HG03039 (cell line): ENCODE results near the gene KRT24.
"Not testable (repeated sequence)": the region's sequence is repeated elsewhere in the genome, so short reads cannot be mapped to it uniquely, and the experiment has no call there.

Source experiments
- ATAC-seq: cut with Tn5 transposase; IDR thresholded peaks from one replicate; pipeline ENCODE4 v1.9.1; 2021; ENCODE audit warnings: mild to moderate bottlenecking, moderate library complexity; ENCODE audit not compliant: unreplicated experiment

KRT24 gene

DNA sequence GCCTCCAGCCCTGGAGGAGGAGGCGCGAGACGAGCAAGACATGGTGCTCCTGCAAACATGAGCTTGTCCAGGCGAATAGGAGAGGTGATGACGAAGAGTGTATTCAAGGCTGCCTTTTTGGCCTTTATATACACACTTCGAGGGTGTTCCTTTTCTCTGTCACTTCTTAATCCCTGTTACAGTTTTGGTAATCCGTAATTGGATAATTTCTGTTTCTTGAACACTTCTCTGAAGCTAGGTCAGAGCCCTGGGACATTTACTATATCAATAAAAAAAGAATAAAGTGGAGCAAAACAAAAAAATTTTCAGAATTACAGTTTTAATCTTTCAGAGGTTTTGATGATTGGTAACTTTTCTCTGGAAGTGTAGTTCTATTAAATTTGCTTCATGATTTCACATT, at the start of gene KRT24:
TSS of gene KRT24 (minus strand) at position 101 of the 400 bp plus-strand sequence. CDS start at position 42, 59 bp downstream.
- ATAC-seq: no peak

DNA sequence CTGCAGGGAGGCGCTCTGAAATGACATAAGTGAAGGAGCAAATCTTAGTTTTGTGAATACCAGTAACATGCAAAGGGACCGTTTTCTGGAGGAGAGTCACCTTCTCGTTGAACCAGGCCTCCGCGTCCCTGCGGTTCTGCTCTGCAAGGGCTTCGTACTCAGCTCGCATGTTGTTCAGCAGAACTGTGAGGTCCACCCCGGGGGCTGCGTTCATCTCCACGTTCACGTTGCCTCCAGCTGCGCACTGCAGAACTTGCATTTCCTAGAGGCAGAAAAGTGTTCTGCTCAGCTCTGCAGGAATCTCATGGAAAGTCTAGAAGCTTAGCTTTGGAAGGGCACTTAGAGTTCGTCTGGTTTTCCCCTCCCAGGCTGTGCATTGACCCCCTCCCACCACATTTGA, 47.5 kb upstream of the KRT24 start:
- no peak for ATAC-seq

DNA sequence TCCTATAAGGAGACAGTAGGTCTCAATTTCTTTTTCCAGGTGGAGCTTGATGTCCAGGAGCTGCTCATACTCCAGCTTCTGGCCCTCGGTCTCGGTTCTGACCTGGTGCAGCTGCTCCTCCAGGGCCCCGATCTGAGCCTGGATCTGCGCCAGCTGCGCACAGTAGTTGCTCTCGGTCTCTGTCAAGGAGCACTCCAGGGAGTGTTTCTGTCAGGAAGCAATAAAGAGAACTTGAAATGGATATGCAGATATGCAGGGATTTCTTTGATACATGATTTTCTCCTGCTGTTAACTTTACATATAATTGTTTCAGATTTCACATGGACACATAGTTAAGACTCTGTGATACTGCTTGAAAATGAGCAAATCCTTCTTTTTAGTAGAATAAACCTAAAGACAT, 46.8 kb upstream of the KRT24 start:
- ATAC-seq: no peak

DNA sequence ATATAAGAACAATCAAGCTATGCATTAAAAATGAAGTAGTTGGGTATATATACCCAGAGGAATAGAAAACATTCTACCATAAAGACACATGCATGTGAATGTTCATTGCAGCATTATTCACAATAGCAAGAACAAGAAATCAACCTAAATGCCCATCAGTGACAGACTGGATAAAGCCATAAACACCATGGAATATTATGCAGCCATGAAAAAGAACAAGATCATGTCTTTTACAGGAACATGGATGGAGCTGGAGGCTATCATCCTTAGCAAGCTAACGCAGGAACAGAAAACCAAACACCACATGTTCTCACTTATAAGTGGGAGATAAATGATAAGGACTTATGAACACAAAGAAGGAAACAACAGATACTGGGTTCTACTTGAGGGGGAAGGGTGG, 45.1 kb upstream of the KRT24 start:
- not testable (repeated sequence) for ATAC-seq

DNA sequence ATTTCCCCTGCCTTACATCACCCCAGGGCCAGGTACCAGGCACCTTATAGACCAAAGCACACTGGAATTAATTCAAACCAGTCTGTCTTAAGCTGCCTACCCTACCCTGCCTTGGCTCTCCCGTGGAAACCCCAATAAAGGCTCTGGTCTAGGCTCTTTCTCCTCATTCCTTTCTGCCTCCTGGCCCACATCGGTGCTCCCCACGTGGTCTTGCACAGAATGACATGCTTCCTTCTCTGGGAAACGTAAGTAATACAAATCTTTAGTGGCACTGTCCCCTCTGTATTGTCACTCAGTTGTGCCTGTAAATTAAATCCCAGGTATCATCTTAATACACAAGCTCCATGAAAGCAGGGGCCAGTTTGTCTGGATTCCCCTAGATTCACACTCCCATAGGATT, 35.0 kb upstream of the KRT24 start:
- no peak for ATAC-seq

DNA sequence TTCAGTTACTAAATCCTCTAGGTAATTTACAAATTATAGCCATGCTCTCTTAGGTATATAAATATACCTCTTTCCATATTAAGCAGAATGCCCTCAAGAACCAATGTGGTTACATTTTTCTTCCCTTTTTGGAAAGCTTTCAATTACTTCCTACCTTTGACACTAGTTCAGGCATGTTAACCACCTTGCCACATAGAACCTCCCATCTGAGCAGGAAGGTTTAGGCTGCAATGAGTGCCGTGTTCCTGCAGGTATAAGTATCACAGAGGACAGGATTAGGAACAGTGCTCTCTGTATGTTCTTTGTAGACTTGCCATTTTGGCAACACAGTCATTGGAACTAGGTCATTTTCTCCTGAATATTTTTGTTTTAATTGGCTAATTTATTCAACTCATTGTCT, 31.5 kb upstream of the KRT24 start:
- no peak for ATAC-seq

DNA sequence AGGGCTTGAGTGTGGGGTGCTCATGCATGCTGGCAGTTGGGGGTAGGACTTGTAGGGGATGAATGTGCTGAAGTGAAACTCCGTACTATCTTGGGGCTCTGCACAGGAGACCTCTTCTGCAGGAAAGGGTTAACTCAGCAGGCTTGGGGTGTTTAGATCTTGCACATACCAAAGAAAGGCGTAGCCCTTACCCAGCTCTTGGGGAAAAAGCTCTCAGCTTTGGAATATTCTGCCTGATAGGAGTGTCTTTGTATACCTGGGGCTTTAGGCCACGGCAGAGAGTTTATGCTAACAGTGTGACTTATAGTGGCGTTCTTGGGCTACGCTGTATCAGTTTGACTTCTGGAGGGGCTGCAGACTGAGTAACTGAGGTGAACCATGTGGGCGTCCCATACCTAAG, 30.5 kb upstream of the KRT24 start:
- no peak for ATAC-seq

DNA sequence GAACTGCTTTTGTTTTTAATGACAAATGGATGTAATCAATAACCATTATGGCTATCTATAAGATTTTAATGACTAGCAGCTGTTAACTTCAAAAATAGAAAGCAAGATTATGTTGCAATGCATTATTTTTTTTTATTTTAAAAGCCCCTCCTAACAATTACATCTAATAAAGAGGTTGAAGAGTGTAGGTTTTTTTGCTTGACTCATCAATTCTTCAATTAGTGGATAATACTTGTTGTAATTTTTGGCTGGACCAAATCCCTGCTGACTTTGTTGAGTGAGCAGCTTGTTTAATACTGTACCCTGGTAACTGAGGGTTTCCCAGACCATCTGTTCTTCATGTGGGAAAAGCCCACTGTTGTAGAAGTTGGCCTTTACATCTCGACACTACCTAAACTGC, 27.4 kb upstream of the KRT24 start:
- no peak for ATAC-seq

DNA sequence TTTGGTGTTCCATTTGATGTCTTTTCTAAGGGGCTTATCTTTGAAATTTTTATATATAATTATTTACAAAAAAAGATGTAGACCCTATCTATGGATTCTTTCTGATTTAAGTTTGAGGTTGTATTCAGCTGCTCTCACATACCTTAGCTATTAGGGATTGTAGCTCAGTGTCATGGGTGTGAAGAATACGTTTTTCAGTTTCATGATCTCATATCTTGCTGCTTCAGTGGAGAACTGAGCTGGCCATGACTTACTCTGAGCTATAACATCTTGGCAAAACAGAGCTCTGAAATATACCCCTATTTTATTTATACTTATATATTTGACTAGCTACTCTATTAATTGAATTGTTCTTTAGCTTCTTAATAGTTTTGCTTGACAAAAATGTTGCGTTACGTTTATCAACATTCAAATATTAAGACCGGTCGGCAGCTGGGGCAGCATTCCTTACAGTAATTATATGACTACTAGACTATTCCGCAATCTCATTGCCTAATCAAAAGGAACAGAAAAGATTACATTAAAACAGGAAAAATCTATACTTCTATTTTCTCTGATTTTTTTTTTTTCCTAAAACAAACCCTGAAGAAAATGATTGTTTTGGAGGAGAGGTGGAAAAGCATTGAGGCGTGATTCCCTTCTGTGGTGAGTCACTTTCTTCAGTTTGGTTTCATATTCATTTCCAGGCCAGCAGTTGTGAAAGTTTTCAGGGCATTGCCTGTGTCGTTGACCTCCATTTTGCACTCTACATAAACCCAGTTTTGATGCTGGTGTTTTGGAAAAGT, 24.1 kb upstream of the KRT24 start:
- ATAC-seq: no peak

DNA sequence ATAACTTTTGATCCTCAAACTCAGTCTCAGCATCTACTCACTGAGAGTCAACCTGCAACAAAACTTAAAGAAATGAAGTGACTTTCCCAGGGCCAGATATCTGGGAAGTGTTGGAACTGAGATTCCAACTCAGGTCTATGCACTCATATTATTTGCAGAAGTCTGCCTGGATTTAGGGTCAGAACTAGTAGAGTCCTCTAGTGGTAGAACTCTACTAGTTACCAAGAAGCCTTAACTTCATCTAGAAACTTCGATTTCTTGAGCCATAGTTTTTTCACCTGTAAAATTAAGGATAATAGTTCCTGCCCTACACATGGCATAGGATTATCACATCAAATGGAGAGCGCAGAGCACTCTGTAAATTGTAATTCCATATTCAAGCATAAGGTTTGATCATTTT, 23.4 kb upstream of the KRT24 start:
- ATAC-seq: no peak

DNA sequence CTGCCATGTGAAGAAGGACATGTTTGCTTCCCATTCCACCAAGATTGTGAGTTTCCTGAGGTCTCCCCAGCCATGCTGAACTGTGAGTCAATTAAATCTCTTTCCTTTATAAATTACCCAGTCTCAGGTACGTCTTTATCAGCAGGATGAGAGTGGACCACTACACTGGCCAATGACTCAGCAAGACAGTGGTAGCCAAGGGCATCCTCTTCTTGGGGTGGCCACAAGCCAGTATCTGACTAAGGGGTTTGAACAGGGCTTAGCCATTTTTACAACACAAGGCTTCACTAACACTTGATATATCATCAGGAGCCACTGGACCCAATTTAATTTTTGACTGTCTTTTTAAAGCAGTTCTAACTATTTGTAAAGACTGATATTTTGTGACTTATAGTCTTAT, 21.1 kb upstream of the KRT24 start:
- ATAC-seq: no peak

DNA sequence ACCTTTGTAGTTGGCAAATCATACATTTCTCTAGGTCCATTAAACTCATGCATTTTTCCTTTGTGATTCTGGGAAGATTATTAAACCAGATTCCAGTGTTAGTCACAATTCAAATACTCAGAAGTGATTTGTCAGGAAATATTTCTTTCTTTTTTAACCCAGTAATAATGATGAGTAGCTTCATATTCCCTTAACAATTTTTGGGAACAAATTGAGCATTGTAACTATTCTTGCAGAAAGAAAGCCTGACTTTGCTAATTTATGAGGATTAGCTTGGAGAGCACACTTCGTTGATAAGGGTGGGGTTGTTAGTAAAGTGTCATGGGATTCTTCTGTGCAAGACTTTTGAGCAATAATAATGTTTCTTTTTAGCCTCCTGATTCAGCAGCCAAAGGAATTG, 18.7 kb upstream of the KRT24 start:
- no peak for ATAC-seq

DNA sequence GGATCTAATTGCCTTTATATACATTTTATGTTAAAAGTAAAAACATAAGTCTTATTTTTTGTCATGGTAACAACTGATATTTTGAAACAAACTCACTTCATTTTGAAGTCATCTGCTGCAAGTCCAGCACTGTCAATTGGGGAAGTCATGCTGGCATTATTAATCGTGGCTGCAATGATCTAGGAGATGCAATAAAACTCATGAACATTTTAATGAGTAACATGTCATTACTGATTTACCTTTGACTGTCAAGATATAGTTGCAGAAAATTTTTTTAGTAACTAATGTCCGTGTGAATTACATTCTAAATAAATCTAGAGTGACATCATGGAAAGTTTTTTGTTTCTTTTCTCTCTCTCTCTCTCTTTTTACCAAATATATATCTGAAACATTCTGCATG, 17.3 kb upstream of the KRT24 start:
- no peak for ATAC-seq

DNA sequence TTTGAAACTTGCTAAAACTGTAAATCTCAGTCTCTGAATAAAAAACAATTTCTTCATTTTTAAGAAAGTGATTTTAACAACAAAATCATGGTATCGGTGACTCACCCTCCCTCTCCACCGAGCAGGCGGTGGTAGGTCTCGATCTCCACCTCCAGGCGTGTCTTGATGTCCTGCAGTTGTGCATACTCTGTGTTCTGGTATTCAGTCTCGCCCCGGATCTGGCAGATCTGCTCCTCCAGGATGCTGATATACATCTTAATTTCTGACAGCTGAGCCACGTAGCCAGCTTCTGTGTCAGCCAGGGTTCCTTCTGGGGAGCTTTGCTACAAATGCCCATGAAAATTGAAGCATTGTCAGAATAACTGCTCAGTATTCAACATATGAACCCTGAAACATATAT, 15.4 kb upstream of the KRT24 start:
- ATAC-seq: no peak

DNA sequence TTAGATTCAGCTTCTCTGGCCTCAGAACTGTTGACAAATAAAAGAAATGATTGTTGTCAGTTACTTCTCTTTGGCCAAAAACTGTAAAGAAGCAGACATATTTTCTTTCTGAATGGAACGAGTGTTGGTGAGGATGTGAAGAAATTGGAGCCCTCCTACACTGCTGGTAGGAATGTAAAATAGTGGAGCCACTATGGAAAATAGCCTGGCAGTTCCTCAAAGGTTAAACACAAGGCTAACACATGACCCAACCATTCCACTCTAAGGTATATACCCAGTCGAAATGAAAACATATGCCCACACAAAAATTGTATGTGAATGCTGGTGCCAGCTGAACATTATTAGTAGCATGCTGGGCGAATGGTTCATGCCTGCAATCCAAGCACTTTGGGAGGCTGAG, 14.2 kb upstream of the KRT24 start:
- no peak for ATAC-seq

DNA sequence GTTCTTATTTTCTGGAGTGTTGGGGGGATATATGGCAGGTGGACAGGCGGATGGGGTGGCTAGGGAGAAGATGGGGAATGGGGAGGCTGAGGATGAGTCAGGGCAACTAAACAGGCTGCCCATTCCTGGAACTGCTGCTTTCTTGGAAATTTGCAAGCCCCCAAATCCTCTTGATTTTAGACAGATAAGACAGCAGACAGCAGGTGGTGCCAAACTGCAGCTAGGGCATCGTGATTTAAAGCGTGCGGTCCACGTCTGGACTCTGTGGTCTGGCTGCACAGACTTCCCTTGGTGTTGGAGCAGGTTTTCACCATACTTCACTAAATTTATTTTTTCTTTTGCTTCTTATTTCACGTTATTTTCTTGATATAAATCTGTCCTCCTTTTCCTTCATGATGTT, 10.9 kb upstream of the KRT24 start:
- no peak for ATAC-seq

DNA sequence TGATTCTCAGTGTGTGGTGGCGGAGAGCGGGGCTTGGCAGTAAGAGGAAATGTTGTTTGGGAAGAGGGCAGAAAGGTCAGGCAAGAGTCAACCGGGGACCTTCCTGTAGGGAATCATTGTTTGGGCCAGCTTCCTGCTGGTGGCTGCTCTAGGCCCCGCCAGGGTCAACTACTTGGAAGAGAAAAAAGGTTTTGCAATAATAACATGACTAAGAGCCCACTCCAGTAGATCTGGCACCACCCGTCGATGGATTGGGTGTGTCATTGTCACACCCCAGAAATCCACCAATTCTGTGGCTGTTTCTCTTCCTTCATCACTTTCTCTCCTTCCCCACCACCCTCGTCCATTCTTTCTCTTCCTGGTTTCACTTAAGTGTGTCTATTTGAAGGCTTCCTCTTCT, 4.2 kb upstream of the KRT24 start:
- no peak for ATAC-seq

DNA sequence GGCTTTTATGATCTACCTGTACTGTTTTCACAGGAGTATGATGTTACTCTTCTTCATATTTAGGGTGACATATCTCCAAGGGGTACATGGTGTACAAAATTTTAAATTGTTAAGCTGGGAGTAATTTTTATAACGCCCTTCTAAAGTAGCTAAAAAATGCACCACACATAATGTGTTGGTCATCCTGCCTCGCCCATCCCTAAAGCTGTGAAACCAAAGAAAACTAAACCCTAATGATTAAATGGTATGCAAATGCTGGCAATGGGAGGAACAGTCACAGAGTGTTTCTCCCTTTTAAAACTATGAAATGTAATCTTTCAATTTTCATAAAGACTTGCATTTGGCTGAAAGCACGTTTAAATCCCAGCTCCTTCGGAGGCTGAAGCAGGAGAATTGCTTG, 2.0 kb upstream of the KRT24 start:
- no peak for ATAC-seq

DNA sequence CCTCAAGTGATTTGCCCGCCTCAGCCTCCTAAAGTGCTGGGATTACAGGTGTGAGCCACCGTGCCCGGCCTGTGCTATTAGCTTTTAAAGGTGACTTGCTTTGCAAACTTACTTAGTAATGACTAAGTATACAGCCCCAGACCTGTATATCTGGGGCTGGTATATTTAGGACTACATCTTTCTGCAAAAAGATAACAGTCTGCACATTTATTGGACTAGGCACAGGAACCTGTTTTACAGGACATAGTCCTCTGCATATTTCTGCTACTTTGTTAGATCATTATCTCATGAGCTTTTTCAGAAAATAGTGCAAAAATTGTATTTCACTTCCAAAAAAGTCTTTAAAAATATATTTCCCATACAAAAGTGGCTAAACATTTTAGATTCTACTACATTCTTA, 1.3 kb downstream of the KRT24 start:
- ATAC-seq: no peak

DNA sequence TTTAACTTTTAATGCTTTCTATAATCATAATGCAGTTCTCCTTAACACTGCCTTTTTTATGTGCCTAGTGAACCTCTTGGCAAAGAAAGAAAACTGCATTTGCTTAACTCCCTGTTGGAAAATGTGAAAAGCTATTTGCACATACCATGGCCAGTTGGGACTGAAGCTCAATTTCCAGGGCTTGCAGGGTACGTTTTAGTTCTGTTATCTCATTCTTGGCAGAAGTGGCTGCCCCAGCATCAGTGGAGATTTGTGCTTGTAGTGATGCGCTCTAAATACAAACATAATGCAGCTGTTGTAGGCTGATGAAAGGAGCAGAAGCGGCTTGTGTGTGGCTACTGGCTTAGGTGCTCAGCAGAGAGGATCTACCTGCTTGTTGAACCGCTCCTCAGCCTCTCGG, 3.7 kb downstream of the KRT24 start:
- no peak for ATAC-seq

DNA sequence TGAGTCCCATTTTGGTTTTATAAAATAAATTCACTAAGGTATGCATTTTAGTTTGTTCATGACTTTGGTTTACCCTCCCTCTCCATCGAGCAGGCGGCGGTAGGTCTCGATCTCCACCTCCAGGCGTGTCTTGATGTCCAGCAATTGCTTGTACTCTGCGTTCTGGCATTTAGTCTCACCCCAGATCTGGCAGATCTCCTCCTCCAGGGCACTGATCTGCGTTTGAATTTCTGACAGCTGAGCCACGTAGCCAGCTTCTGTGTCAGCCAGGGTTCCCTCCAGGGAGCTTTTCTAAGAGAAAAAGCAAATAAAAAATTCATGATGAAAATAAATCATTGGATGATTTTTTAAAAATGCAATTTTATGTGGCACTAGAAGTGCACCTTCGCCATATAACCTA, 4.2 kb downstream of the KRT24 start:
- ATAC-seq: no peak

DNA sequence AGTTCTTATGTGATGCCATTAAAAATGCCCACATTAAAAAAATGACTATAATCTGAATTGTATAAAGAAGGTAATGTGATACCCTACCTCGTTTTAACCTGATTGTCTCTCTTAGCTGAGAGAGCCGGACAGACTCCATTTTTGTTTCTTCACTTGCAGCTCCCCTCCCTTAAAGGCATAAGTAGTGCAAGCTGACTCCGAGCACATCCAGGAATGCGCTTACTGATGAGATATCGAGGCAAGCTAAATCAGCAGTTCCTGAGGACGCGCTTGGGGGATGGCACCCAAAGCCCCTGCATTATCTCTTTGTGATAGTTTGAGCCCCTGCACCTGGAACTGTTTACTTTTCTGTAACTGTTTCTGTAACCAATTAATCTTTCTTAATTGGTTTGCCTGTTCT, 6.3 kb downstream of the KRT24 start:
- no peak for ATAC-seq

DNA sequence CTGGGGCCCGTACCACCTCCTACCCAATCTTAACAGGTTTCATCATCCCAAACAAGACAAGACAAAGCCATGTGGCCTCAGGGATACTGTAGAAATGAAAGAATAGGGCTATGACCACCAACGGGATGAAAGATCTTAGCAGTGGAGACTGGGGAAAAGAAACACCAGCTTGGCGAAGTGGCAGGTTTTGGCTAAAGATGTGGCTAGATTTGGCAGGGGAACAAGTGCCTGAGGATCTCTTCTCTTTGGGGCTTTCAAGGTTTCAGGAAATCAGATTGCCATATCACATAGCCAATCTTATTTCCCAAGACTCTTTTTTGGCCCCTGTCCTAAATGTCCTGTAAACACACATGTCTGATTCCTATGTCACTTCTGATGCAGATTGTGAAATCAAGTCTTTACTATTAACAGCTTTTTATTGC, 6.9 kb downstream of the KRT24 start:
- ATAC-seq: no peak
